CD14-positive monocyte (primary cell): ENCODE data around the gene SHROOM3. TPM values are rescaled to one million over a fixed set of nuclear protein-coding genes. Genes with fewer than 3 reads are reported as not detected.

Source experiments
- DNase-seq, 3 donors: peaks; one replicate each; pipeline ENCODE4 v3.0.0-alpha.2; 2011 to 2022
- H2AFZ ChIP-seq: 2 replicates; pipeline ENCODE4 v1.6.0; 2012; ENCODE audit warnings: mild to moderate bottlenecking, low read depth, low read length, inconsistent platforms; ENCODE audit not compliant: insufficient read depth, poor library complexity, severe bottlenecking
- H3K27ac ChIP-seq, 2 donors: 1 replicate in 1 of 2; 2 replicates in 1 of 2; pipeline ENCODE4 v1.5.1; 2012 to 2013; ENCODE audit warnings: low read length in 2 of 2, control low read depth in 1 of 2, inconsistent platforms in 1 of 2, low read depth in 1 of 2, mild to moderate bottlenecking in 1 of 2
- H3K27me3 ChIP-seq, 2 donors: one replicate each; pipeline versions ENCODE4 v1.6.0 to v1.6.1; 2011 to 2013; ENCODE audit warnings: low read length in 2 of 2; ENCODE audit not compliant: control insufficient read depth in 2 of 2, insufficient read depth in 2 of 2
- H3K36me3 ChIP-seq, 2 donors: replicated peaks in 1 of 2; 1 replicate in 1 of 2; 2 replicates in 1 of 2; pipeline versions ENCODE4 v1.5.1 to v1.6.1; 2012 to 2013; ENCODE audit warnings: low read length in 2 of 2, control low read depth in 1 of 2, inconsistent platforms in 1 of 2, mild to moderate bottlenecking in 1 of 2; ENCODE audit not compliant: insufficient read depth in 2 of 2, control insufficient read depth in 1 of 2
- H3K4me1 ChIP-seq, 2 donors: 1 replicate in 1 of 2; 2 replicates in 1 of 2; pipeline versions ENCODE4 v1.5.1 to v1.6.1; 2012 to 2013; ENCODE audit warnings: low read length in 2 of 2, control low read depth in 1 of 2, inconsistent platforms in 1 of 2, mild to moderate bottlenecking in 1 of 2, moderate library complexity in 1 of 2; ENCODE audit not compliant: insufficient read depth in 2 of 2, control insufficient read depth in 1 of 2
- H3K4me2 ChIP-seq: replicated peaks from 2 replicates; pipeline ENCODE3; 2012; ENCODE audit warnings: low read length, moderate library complexity, mild to moderate bottlenecking; ENCODE audit not compliant: poor library complexity, severe bottlenecking; ENCODE audit errors: extremely low read depth
- H3K4me3 ChIP-seq, 3 experiments: fragments of 200-600 bp in 1 of 3; sonication (generic) in 1 of 3; replicated peaks in 1 of 3; 1 replicate in 2 of 3; 2 replicates in 1 of 3; pipeline ENCODE4 v1.5.1; 2011 to 2013; ENCODE audit warnings: low read length in 3 of 3, mild to moderate bottlenecking in 3 of 3, control low read depth in 2 of 3, low read depth in 2 of 3, inconsistent platforms in 1 of 3, moderate library complexity in 1 of 3
- H3K79me2 ChIP-seq: 2 replicates; pipeline ENCODE4 v1.6.0; 2012; ENCODE audit warnings: mild to moderate bottlenecking, control low read depth, inconsistent platforms, low read length, moderate library complexity; ENCODE audit not compliant: insufficient read depth
- H3K9ac ChIP-seq: 2 replicates; pipeline ENCODE4 v1.6.0; 2017; ENCODE audit warnings: low read length, mild to moderate bottlenecking; ENCODE audit not compliant: insufficient read depth, poor library complexity, severe bottlenecking
- H3K9me3 ChIP-seq, 2 donors: replicated peaks in 1 of 2; 1 replicate in 1 of 2; 2 replicates in 1 of 2; pipeline versions ENCODE4 v1.5.1 to v1.6.1; 2012 to 2013; ENCODE audit warnings: low read length in 2 of 2, control low read depth in 1 of 2; ENCODE audit not compliant: control insufficient read depth in 1 of 2, insufficient read depth in 1 of 2
- H4K20me1 ChIP-seq: 2 replicates; pipeline ENCODE4 v1.6.0; 2012; ENCODE audit warnings: mild to moderate bottlenecking, low read length, control low read depth, moderate library complexity; ENCODE audit not compliant: insufficient read depth
- H3K27ac Mint-ChIP-seq, 7 donors: one replicate each; pipeline ENCODE4 v1.8.0; 2020; ENCODE audit warnings: mild to moderate bottlenecking in 7 of 7, mixed read lengths in 7 of 7, moderate library complexity in 6 of 7, inconsistent platforms in 2 of 7
- H3K27me3 Mint-ChIP-seq, 3 donors: one replicate each; pipeline ENCODE4 v1.8.0; 2021 to 2022; ENCODE audit warnings: low read depth in 3 of 3, mild to moderate bottlenecking in 3 of 3, mixed read lengths in 3 of 3, moderate library complexity in 3 of 3, inconsistent platforms in 1 of 3
- H3K36me3 Mint-ChIP-seq, 2 donors: one replicate each; pipeline ENCODE4 v1.8.0; 2020; ENCODE audit warnings: mixed read lengths in 2 of 2, inconsistent platforms in 1 of 2, mild to moderate bottlenecking in 1 of 2
- H3K4me1 Mint-ChIP-seq: one replicate; pipeline ENCODE4 v1.8.0; 2020; ENCODE audit warnings: mild to moderate bottlenecking, mixed read lengths
- H3K4me3 Mint-ChIP-seq, 2 donors: one replicate each; pipeline ENCODE4 v1.8.0; 2020; ENCODE audit warnings: mild to moderate bottlenecking in 2 of 2, mixed read lengths in 2 of 2, moderate library complexity in 1 of 2
- H3K9me3 Mint-ChIP-seq, 7 donors: one replicate each; pipeline ENCODE4 v1.8.0; 2020 to 2022; ENCODE audit warnings: mixed read lengths in 7 of 7, mild to moderate bottlenecking in 6 of 7, moderate library complexity in 6 of 7, inconsistent platforms in 2 of 7
- CTCF ChIP-seq: fragments of 200-600 bp; IDR thresholded peaks from one replicate; pipeline ENCODE4 v1.8.0; 2022; ENCODE audit warnings: antibody characterized with exemption, mild to moderate bottlenecking
- WGBS: methylation state at CpG from one replicate; pipeline ENCODE4 v1.1.5; 2013; ENCODE audit warnings: missing lambda C conversion rate; ENCODE audit not compliant: insufficient coverage; 5-methylcytosine and 5-hydroxymethylcytosine counted together
- intact Hi-C, 2 donors: fragments of 100-400 bp; cut with micrococcal nuclease; formaldehyde crosslinking; loops; one replicate each; pipeline versions ENCODE4 v1.15.0 to v1.15.1; 2023
- polyA plus RNA-seq, 3 donors: library from polyadenylated mRNA; depleted of rRNA in 1 of 3; unstranded in 2 of 3; stranded (reverse) in 1 of 3; fragments of 300-500 nt in 2 of 3; fragments of >200 nt in 1 of 3; fragmentation: Illumina TruSeq in 2 of 3; gene quantifications; 1 replicate in 2 of 3; 2 replicates in 1 of 3; pipeline ENCODE4 v1.2.3, GENCODE V29; 2012 to 2021

The SHROOM3 gene
- polyA plus RNA-seq, 3 donors: not detected

- H3K4me1 Mint-ChIP-seq: no peaks in the 10 kb centered on the region
Measured at GRCh38 chr4:76651616-76652015, 216.6 kb downstream of the SHROOM3 start.

GRCh38 chr4:76652389-76652788 is 217.4 kb downstream of the SHROOM3 start:
- H3K36me3 Mint-ChIP-seq: no peaks in the 10 kb centered on the region
- H2AFZ ChIP-seq: no peak overlapping the region
- H3K4me1 ChIP-seq: no peaks in the 10 kb centered on the region
- H3K27me3 Mint-ChIP-seq: peaks cover 0 to 2% (median 0%) of the 10 kb centered on the region in 3 donors
- WGBS: no CpG with 5 or more reads among the region's 1 CpG
- TF ChIP-seq CTCF: no peak
- H3K27ac Mint-ChIP-seq: no peak overlapping the region
- no peaks in the 10 kb centered on the region for H3K9me3 ChIP-seq
- no peaks in the 10 kb centered on the region for H3K36me3 ChIP-seq
- intact Hi-C loops: no loop called here
- peaks cover 0 to 2% (median 0%) of the 10 kb centered on the region in 7 donors for H3K9me3 Mint-ChIP-seq
- H3K4me3 ChIP-seq: no peak overlapping the region
- no peaks in the 10 kb centered on the region for H3K79me2 ChIP-seq
- no peak overlapping the region for H3K4me3 Mint-ChIP-seq
- H3K4me2 ChIP-seq: no peak overlapping the region
- no peaks in the 10 kb centered on the region for H4K20me1 ChIP-seq
- DNase-seq: no peak
- H3K4me1 Mint-ChIP-seq: no peaks in the 10 kb centered on the region
- H3K9ac ChIP-seq: no peak overlapping the region
- H3K27me3 ChIP-seq: no peaks in the 10 kb centered on the region
- H3K27ac ChIP-seq: no peak overlapping the region

More at GRCh38 chr4:76651616-76652015, 216.6 kb downstream of the SHROOM3 start:
- no CpG with 5 or more reads among the region's 2 CpGs for WGBS
- Histone ChIP-seq H4K20me1 (no peaks in the 10 kb centered on the region), H3K27me3 (no peaks in the 10 kb centered on the region), H3K4me3 (no peak overlapping the region), H3K36me3 (no peaks in the 10 kb centered on the region), H3K9ac (no peak overlapping the region), H3K27ac (no peak overlapping the region), H2AFZ (no peak overlapping the region), H3K4me2 (no peak overlapping the region), H3K4me1 (no peaks in the 10 kb centered on the region), H3K9me3 (no peaks in the 10 kb centered on the region), H3K79me2 (no peaks in the 10 kb centered on the region)
- TF ChIP-seq CTCF: no peak
- Mint-ChIP-seq H3K27ac (no peak overlapping the region), H3K27me3 (peaks cover 0 to 3% (median 2%) of the 10 kb centered on the region in 3 donors), H3K36me3 (no peaks in the 10 kb centered on the region), H3K9me3 (peaks cover 0 to 4% (median 0%) of the 10 kb centered on the region in 7 donors), H3K4me3 (no peak overlapping the region)
- no peak for DNase-seq
- intact Hi-C loops: no loop called here
